ENCODE results near the gene DUSP6. TPM values are rescaled to one million over a fixed set of nuclear protein-coding genes. Genes with fewer than 3 reads are reported as not detected.
A peak's percentile ranks its signal among the peaks of the same experiment; 100 is the strongest.

DUSP6 gene
- total and polyA plus RNA-seq, 2 of the 13 experiments (the other 11 are each of a cell fraction or from before 2014, with no cell fraction given), result 40.9 to 161 TPM

GRCh38 chr12:89384050-89384758 lies 31.9 kb upstream of the DUSP6 start (continued):
- TF ChIP-seq IRF1 (CRISPR knock-in tag; IDR thresholded peaks at IDR 0.05; ENCODE audit: low read depth) (no peak), FOXA3 (CRISPR knock-in tag; IDR thresholded peaks at IDR 0.05) (peak; percentile 32; the same call in 1 of the 2 replicates), ZNF672 (CRISPR knock-in tag; IDR thresholded peaks at IDR 0.05) (no peak), ZNF33A (CRISPR knock-in tag; IDR thresholded peaks at IDR 0.05; ENCODE audit: borderline replicate concordance) (no peak), ZNF281 (CRISPR knock-in tag; IDR thresholded peaks at IDR 0.05; ENCODE audit: borderline replicate concordance) (no peak), PITX1 (CRISPR knock-in tag; IDR thresholded peaks at IDR 0.05) (0 out of 2 replicates have a peak, but pooled peaks have one; percentile 26), BCL6 (CRISPR knock-in tag; IDR thresholded peaks at IDR 0.05) (peak; percentile 9; the same call in 1 of the 2 replicates), ZNF691 (CRISPR knock-in tag; IDR thresholded peaks at IDR 0.05; ENCODE audit: borderline replicate concordance, low read depth) (0 out of 2 replicates have a peak, but pooled peaks have one; percentile 39), POGZ (CRISPR knock-in tag; IDR thresholded peaks at IDR 0.05) (no peak), TMF1 (CRISPR knock-in tag; IDR thresholded peaks at IDR 0.05; ENCODE audit: low read depth) (no peak), SMARCE1 (IDR thresholded peaks at IDR 0.05; ENCODE audit: borderline replicate concordance) (no peak), STAG1 (CRISPR knock-in tag; IDR thresholded peaks at IDR 0.05) (0 out of 2 replicates have a peak, but pooled peaks have one; percentile 7), MEIS2 (CRISPR knock-in tag; IDR thresholded peaks at IDR 0.05) (no peak), AKNA (CRISPR knock-in tag; IDR thresholded peaks at IDR 0.05; ENCODE audit: borderline replicate concordance) (no peak), MED1 (CRISPR knock-in tag; IDR thresholded peaks at IDR 0.05) (peak; percentile 85), KLF6 (CRISPR knock-in tag; IDR thresholded peaks at IDR 0.05) (no peak), ZNF615 (CRISPR knock-in tag; IDR thresholded peaks at IDR 0.05; ENCODE audit: borderline replicate concordance) (no peak), NR2F1 (CRISPR knock-in tag; IDR thresholded peaks at IDR 0.05) (no peak)
